GM12891 (cell line): ENCODE results near the gene PTPRD.

Experiments
- DNase-seq: peaks from one replicate; pipeline ENCODE4 v3.0.0; 2011; ENCODE audit warnings: low spot score; ENCODE audit not compliant: insufficient read length
- FAIRE-seq: peaks from 2 replicates; lab custom pipeline; 2011; peaks lifted over from hg19 to GRCh38; lab: Jason Lieb, UNC
- PAX5 ChIP-seq: IDR thresholded peaks from 2 replicates; pipeline ENCODE4 v1.6.1; 2011; ENCODE audit warnings: low read length, moderate library complexity, mild to moderate bottlenecking; ENCODE audit not compliant: insufficient read depth, severe bottlenecking
- POLR2A ChIP-seq: IDR thresholded peaks from 2 replicates; pipeline ENCODE4 v1.6.1; 2011; ENCODE audit warnings: low read depth, low read length, control low read depth
- POLR2AphosphoS5 ChIP-seq: IDR thresholded peaks from 2 replicates; pipeline ENCODE4 v1.6.1; 2011; ENCODE audit warnings: low read depth, low read length, control low read depth
- POU2F2 ChIP-seq: IDR thresholded peaks from 2 replicates; pipeline ENCODE4 v1.6.1; 2011; ENCODE audit warnings: low read depth, mild to moderate bottlenecking, control low read depth, low read length, moderate library complexity
- SPI1 ChIP-seq: IDR thresholded peaks from 2 replicates; pipeline ENCODE4 v1.6.1; 2011; ENCODE audit warnings: low read depth, low read length, control low read depth
- TAF1 ChIP-seq: IDR thresholded peaks from 2 replicates; pipeline ENCODE4 v1.6.1; 2011; ENCODE audit warnings: low read depth, low read length, control low read depth

PTPRD gene

GRCh38 chr9:9997585-9997984, 615.2 kb downstream of the PTPRD start:
- no peak for DNase-seq
- TF ChIP-seq POU2F2 (no peak), PAX5 (no peak), POLR2AphosphoS5 (no peak), TAF1 (no peak), SPI1 (no peak), POLR2A (no peak)
- no peak for FAIRE-seq

- DNase-seq (no peak), FAIRE-seq (no peak)
- TF ChIP-seq TAF1 (no peak), POLR2AphosphoS5 (no peak)
These were observed 616.5 kb downstream of the PTPRD start for GRCh38 chr9:9996259-9996658.

- TF ChIP-seq PAX5, result no peak
- DNase-seq, result no peak
- FAIRE-seq, result no peak
These were observed 619.9 kb downstream of the PTPRD start for GRCh38 chr9:9992936-9993335.

- TF ChIP-seq PAX5 (no peak), POU2F2 (no peak), TAF1 (no peak), POLR2A (no peak), SPI1 (no peak), POLR2AphosphoS5 (no peak)
- no peak for FAIRE-seq
- DNase-seq, result no peak
These were observed 639.7 kb downstream of the PTPRD start for GRCh38 chr9:9973062-9973461.

GRCh38 chr9:9970514-9970913, 642.3 kb downstream of the PTPRD start:
- DNase-seq, result no peak
- FAIRE-seq, result no peak
- TF ChIP-seq POLR2A (no peak), PAX5 (no peak), TAF1 (no peak), POU2F2 (no peak), POLR2AphosphoS5 (no peak), SPI1 (no peak)

GRCh38 chr9:9963841-9964240, 649.0 kb downstream of the PTPRD start:
- no peak for TF ChIP-seq POLR2A
- TF ChIP-seq POLR2AphosphoS5, result no peak
- TF ChIP-seq SPI1, result no peak
- no peak for TF ChIP-seq TAF1
- no peak for TF ChIP-seq PAX5
- TF ChIP-seq POU2F2, result no peak
- FAIRE-seq (no peak), DNase-seq (no peak)

- no peak for TF ChIP-seq SPI1
- no peak for TF ChIP-seq POLR2AphosphoS5
- TF ChIP-seq PAX5, result no peak
- TF ChIP-seq TAF1, result no peak
- FAIRE-seq (no peak), DNase-seq (no peak)
These were observed 650.9 kb downstream of the PTPRD start for GRCh38 chr9:9961934-9962333.

GRCh38 chr9:9961487-9961886, 651.3 kb downstream of the PTPRD start:
- no peak for DNase-seq
- no peak for FAIRE-seq

GRCh38 chr9:9951556-9952160, 661.1 kb downstream of the PTPRD start:
- no peak for DNase-seq
- TF ChIP-seq POU2F2 (no peak), POLR2AphosphoS5 (no peak), POLR2A (no peak), PAX5 (no peak), TAF1 (no peak), SPI1 (no peak)
- FAIRE-seq, result no peak

More at GRCh38 chr9:9961487-9961886, 651.3 kb downstream of the PTPRD start:
- no peak for TF ChIP-seq TAF1

GRCh38 chr9:9950813-9951212, 662.0 kb downstream of the PTPRD start:
- TF ChIP-seq POLR2A (no peak), TAF1 (no peak), SPI1 (no peak), PAX5 (no peak), POLR2AphosphoS5 (no peak), POU2F2 (no peak)
- DNase-seq (no peak), FAIRE-seq (no peak)

- FAIRE-seq, result no peak
- TF ChIP-seq POLR2A (no peak), SPI1 (no peak), POU2F2 (no peak), PAX5 (no peak), TAF1 (no peak)
- DNase-seq, result no peak
These were observed 662.8 kb downstream of the PTPRD start for GRCh38 chr9:9949978-9950377.

GRCh38 chr9:9949368-9949767, 663.4 kb downstream of the PTPRD start:
- DNase-seq, result no peak
- FAIRE-seq, result no peak
- TF ChIP-seq SPI1 (no peak), POLR2AphosphoS5 (no peak), POLR2A (no peak), POU2F2 (no peak), PAX5 (no peak), TAF1 (no peak)
